HepG2 (cell line): ENCODE measurements around the gene KIAA1217. TPM values are rescaled to one million over a fixed set of nuclear protein-coding genes. Genes with fewer than 3 reads are reported as not detected.

ENCODE experiments used
- ATAC-seq: fragments of 200-7000 bp; cut with Tn5 transposase; 3 replicates; pipeline ENCODE4 v1.9.1; 2020; ENCODE audit warnings: mild to moderate bottlenecking, moderate library complexity
- BruUV-seq: library from RNA; stranded (reverse); fragments of 400-500 nt; replicated peaks from 2 replicates; lab custom pipeline; 2021; lab: Mats Ljungman, UMichigan
- CTCF ChIA-PET: fragments of 300-600 bp; formaldehyde crosslinking; extraction: SDS; loops from one replicate; lab custom pipeline; 2021; ENCODE audit warnings: low total read pairs, inconsistent platforms, low intra/inter-chr PET ratio; lab: Yijun Ruan, JAX
- POLR2A ChIA-PET: fragments of 350-600 bp; sonication (Branson Sonifier 250); formaldehyde crosslinking; loops from one replicate; lab custom pipeline; 2020; ENCODE audit warnings: antibody characterized with exemption, inconsistent platforms; lab: Yijun Ruan, JAX
- DNase-seq: peaks from one replicate; pipeline ENCODE4 v3.0.0-alpha.2; 2015; ENCODE audit warnings: low spot score
- FAIRE-seq: peaks from 3 replicates; lab custom pipeline; 2011; peaks lifted over from hg19 to GRCh38; lab: Jason Lieb, UNC
- H2AFZ ChIP-seq: one replicate; pipeline ENCODE4 v1.6.1; 2011; ENCODE audit warnings: low read length, inconsistent platforms
- H3K27ac ChIP-seq: fragments of 300-600 bp; 3 replicates; pipeline ENCODE4 v1.8.0; 2011; ENCODE audit warnings: mixed run types, mild to moderate bottlenecking, mixed read lengths, low read length, inconsistent platforms; ENCODE audit not compliant: insufficient read depth; ENCODE audit errors: extremely low read length
- H3K27me3 ChIP-seq, 2 experiments: fragments of 200-600 bp in 1 of 2; 2 replicates in 1 of 2; 3 replicates in 1 of 2; pipeline versions ENCODE4 v1.6.0 to v1.8.0; 2011; ENCODE audit warnings: low read length in 2 of 2, mild to moderate bottlenecking in 2 of 2, moderate library complexity in 2 of 2, inconsistent platforms in 1 of 2; ENCODE audit not compliant: insufficient read depth in 2 of 2, control insufficient read depth in 1 of 2
- H3K36me3 ChIP-seq, 2 experiments: fragments of 200-600 bp in 1 of 2; replicated peaks in 1 of 2; 2 replicates in 1 of 2; 3 replicates in 1 of 2; pipeline versions ENCODE4 v1.5.1 to v1.8.0; 2011; ENCODE audit warnings: low read length in 2 of 2, inconsistent platforms in 1 of 2; ENCODE audit not compliant: insufficient read depth in 2 of 2, control insufficient read depth in 1 of 2
- H3K4me1 ChIP-seq: 2 replicates; pipeline ENCODE4 v1.5.1; 2012; ENCODE audit warnings: low read length, inconsistent platforms; ENCODE audit not compliant: insufficient read depth
- H3K4me2 ChIP-seq: 2 replicates; pipeline ENCODE4 v1.6.0; 2011; ENCODE audit warnings: low read depth, low read length, inconsistent platforms
- H3K4me3 ChIP-seq, 3 experiments: fragments of 200-600 bp in 1 of 3; sonication (generic), shearing (Covaris generic) in 1 of 3; replicated peaks in 1 of 3; 2 replicates each; pipeline ENCODE4 v1.5.1; 2011 to 2016; ENCODE audit warnings: low read length in 3 of 3, inconsistent platforms in 2 of 3, low read depth in 2 of 3, mild to moderate bottlenecking in 2 of 3, control low read depth in 1 of 3, mixed read lengths in 1 of 3; ENCODE audit not compliant: insufficient read depth in 1 of 3
- H3K79me2 ChIP-seq: one replicate; pipeline ENCODE4 v1.6.1; 2011; ENCODE audit warnings: low read length, inconsistent platforms; ENCODE audit not compliant: insufficient read depth
- H3K9ac ChIP-seq: 2 replicates; pipeline ENCODE4 v1.6.0; 2011; ENCODE audit warnings: mild to moderate bottlenecking, low read depth, low read length, inconsistent platforms; ENCODE audit not compliant: insufficient read depth
- H3K9me3 ChIP-seq: 2 replicates; pipeline ENCODE4 v1.5.1; 2012; ENCODE audit warnings: mild to moderate bottlenecking, low read length
- H4K20me1 ChIP-seq: 2 replicates; pipeline ENCODE4 v1.6.0; 2011; ENCODE audit warnings: inconsistent platforms, mild to moderate bottlenecking, low read length, moderate library complexity; ENCODE audit not compliant: insufficient read depth
- CAMTA2 ChIP-seq: sonication (generic); formaldehyde crosslinking; IDR thresholded peaks from 2 replicates; pipeline ENCODE4 v1.4.0; 2020; ENCODE audit warnings: mild to moderate bottlenecking, missing genetic modification reagents, borderline replicate concordance
- ETV6 ChIP-seq: sonication (generic); formaldehyde crosslinking; conservative IDR thresholded peaks from 2 replicates; pipeline ENCODE4 v1.4.0; 2020; ENCODE audit warnings: missing genetic modification reagents
- EZH2 ChIP-seq: conservative IDR thresholded peaks from 2 replicates; pipeline ENCODE4 v1.6.1; 2012; ENCODE audit warnings: mild to moderate bottlenecking, low read depth, low read length, moderate library complexity
- KDM4B ChIP-seq: sonication (generic); formaldehyde crosslinking; IDR thresholded peaks from 2 replicates; pipeline ENCODE4 v1.4.0; 2020; ENCODE audit warnings: missing genetic modification reagents
- MTF1 ChIP-seq: sonication (generic); formaldehyde crosslinking; IDR thresholded peaks from 2 replicates; pipeline ENCODE4 v1.5.0; 2020; ENCODE audit warnings: missing genetic modification reagents
- PRPF4 ChIP-seq: fragments of 200-400 bp; formaldehyde crosslinking; IDR thresholded peaks from 2 replicates; pipeline ENCODE4 v1.6.1; 2016; ENCODE audit warnings: low read length, low read depth; ENCODE audit not compliant: poor library complexity, severe bottlenecking
- RAD21 ChIP-seq: fragments of 450-650 bp; formaldehyde crosslinking; IDR thresholded peaks from 2 replicates; pipeline ENCODE4 v1.5.0; 2020; ENCODE audit warnings: mild to moderate bottlenecking
- SMYD3 ChIP-seq: sonication (generic); formaldehyde crosslinking; IDR thresholded peaks from 2 replicates; pipeline ENCODE4 v1.8.1; 2023; ENCODE audit warnings: mild to moderate bottlenecking, missing genetic modification reagents
- ZNF12 ChIP-seq: sonication (generic); formaldehyde crosslinking; IDR thresholded peaks from 2 replicates; pipeline ENCODE4 v1.5.0; 2020; ENCODE audit warnings: missing genetic modification reagents
- ZNF264 ChIP-seq: sonication (generic); formaldehyde crosslinking; IDR thresholded peaks from 2 replicates; pipeline ENCODE4 v1.4.0; 2020; ENCODE audit warnings: missing genetic modification reagents
- ZNF432 ChIP-seq: sonication (generic); formaldehyde crosslinking; IDR thresholded peaks from 2 replicates; pipeline ENCODE4 v1.5.0; 2020; ENCODE audit warnings: missing genetic modification reagents, mild to moderate bottlenecking, borderline replicate concordance
- ZNF460 ChIP-seq: sonication (generic); formaldehyde crosslinking; IDR thresholded peaks from 2 replicates; pipeline ENCODE4 v1.5.1; 2020; ENCODE audit warnings: missing genetic modification reagents, mild to moderate bottlenecking, borderline replicate concordance
- ZNF562 ChIP-seq: sonication (generic); formaldehyde crosslinking; IDR thresholded peaks from 2 replicates; pipeline ENCODE4 v1.8.0; 2022; ENCODE audit warnings: missing genetic modification reagents, borderline replicate concordance
- ZNF567 ChIP-seq: sonication (generic); formaldehyde crosslinking; IDR thresholded peaks from 2 replicates; pipeline ENCODE4 v1.8.1; 2023; ENCODE audit warnings: mild to moderate bottlenecking, missing genetic modification reagents, borderline replicate concordance
- ZSCAN25 ChIP-seq: sonication (generic); formaldehyde crosslinking; IDR thresholded peaks from 2 replicates; pipeline ENCODE4 v1.8.0; 2022; ENCODE audit warnings: mild to moderate bottlenecking, missing genetic modification reagents
- WGBS: methylation state at CpG from one replicate; pipeline ENCODE4 v1.1.6; 2017; ENCODE audit warnings: low lambda C conversion rate; 5-methylcytosine and 5-hydroxymethylcytosine counted together
- in situ Hi-C: cut with HindIII; loops from 2 replicates; pipeline ENCODE4 v1.10.0; 2017; ENCODE audit warnings: low pct_unique_long_range_greater_than_20kb; ENCODE audit not compliant: extremely low pct_ligation_motif_present
- intact Hi-C: fragments of 100-400 bp; cut with micrococcal nuclease; formaldehyde crosslinking; loops from one replicate; pipeline ENCODE4 v1.10.0; 2022; ENCODE audit not compliant: unreplicated experiment
- polyA plus RNA-seq, 8 experiments: library from polyadenylated mRNA; depleted of rRNA in 3 of 8; stranded (reverse) in 7 of 8; unstranded in 1 of 8; fragments of >200 nt; fragmentation: Illumina TruSeq in 4 of 8; extraction: Trizol in 4 of 8; gene quantifications; 2 replicates each; pipeline versions ENCODE4 v1.2.1 to v1.2.3, GENCODE V29; 2011 to 2016; ENCODE audit warnings: low read depth in 4 of 8, missing spikeins in 1 of 8, mixed read lengths in 1 of 8; ENCODE audit not compliant: insufficient read depth in 1 of 8
- total RNA-seq, 5 experiments: library from RNA; depleted of rRNA; stranded (reverse); fragments of >200 nt; fragmentation: Illumina TruSeq; extraction: Trizol; gene quantifications; 2 replicates each; pipeline ENCODE4 v1.2.3, GENCODE V29; 2016; ENCODE audit warnings: low read depth in 1 of 5

The KIAA1217 gene
- total and polyA plus RNA-seq, 2 of the 13 experiments (the other 11 are each of a cell fraction or from before 2014, with no cell fraction given), result 4.6 to 10.9 TPM

GRCh38 chr10:24434961-24435360 lies 226.0 kb downstream of the KIAA1217 start:
- intact Hi-C loops (no loop called here), in situ Hi-C loops (no loop called here)
- ATAC-seq (no peak), DNase-seq (no peak), FAIRE-seq (no peak)
- H4K20me1 ChIP-seq, result no peaks in the 10 kb centered on the region
- no peak overlapping the region for H3K4me3 ChIP-seq
- no peak overlapping the region for H2AFZ ChIP-seq
- peaks cover 9% of the 10 kb centered on the region for H3K4me1 ChIP-seq
- TF ChIP-seq ZNF264 (CRISPR knock-in tag) (no peak), EZH2 (no peak), RAD21 (CRISPR knock-in tag) (no peak), MTF1 (CRISPR knock-in tag) (no peak), PRPF4 (no peak), SMYD3 (CRISPR knock-in tag) (no peak), ZNF562 (CRISPR knock-in tag) (no peak), ZSCAN25 (CRISPR knock-in tag) (no peak)
- H3K27ac ChIP-seq, result no peak overlapping the region
- H3K36me3 ChIP-seq, result peaks cover 5 to 18% of the 10 kb centered on the region in 2 experiments
- no peaks in the 10 kb centered on the region for H3K9me3 ChIP-seq
- H3K27me3 ChIP-seq, result no peaks in the 10 kb centered on the region
- WGBS, result 95% methylated on average over 1 of the region's 1 CpG
- no peak overlapping the region for H3K9ac ChIP-seq
- H3K79me2 ChIP-seq, result no peaks in the 10 kb centered on the region
- ChIA-PET CTCF (no interaction called here), POLR2A (no interaction called here)
- BruUV-seq, result no TSS peak
- no peak overlapping the region for H3K4me2 ChIP-seq

GRCh38 chr10:24435374-24435773 lies 226.4 kb downstream of the KIAA1217 start:
- H3K27me3 ChIP-seq, result no peaks in the 10 kb centered on the region
- no peak for ATAC-seq
- no peaks in the 10 kb centered on the region for H3K79me2 ChIP-seq
- ChIA-PET POLR2A (no interaction called here), CTCF (no interaction called here)
- no peaks in the 10 kb centered on the region for H4K20me1 ChIP-seq
- H3K27ac ChIP-seq, result no peak overlapping the region
- no peak for DNase-seq
- peaks cover 9% of the 10 kb centered on the region for H3K4me1 ChIP-seq
- H2AFZ ChIP-seq, result no peak overlapping the region
- intact Hi-C loops, result no loop called here
- 93% methylated on average over 1 of the region's 1 CpG for WGBS
- TF ChIP-seq ZNF12, result no peak
- no peak for TF ChIP-seq ZNF432
- no peak for TF ChIP-seq ETV6
- TF ChIP-seq CAMTA2, result no peak
- TF ChIP-seq KDM4B (CRISPR knock-in tag), result no peak
- no peak for TF ChIP-seq ZNF460 (CRISPR knock-in tag)
- TF ChIP-seq ZNF567, result no peak
- in situ Hi-C loops, result no loop called here
- BruUV-seq, result no TSS peak
- no peak overlapping the region for H3K4me3 ChIP-seq
- no peak overlapping the region for H3K9ac ChIP-seq
- no peak overlapping the region for H3K4me2 ChIP-seq
- peaks cover 5 to 19% of the 10 kb centered on the region in 2 experiments for H3K36me3 ChIP-seq
- FAIRE-seq, result no peak
- no peaks in the 10 kb centered on the region for H3K9me3 ChIP-seq
